GM12891 (cell line): ENCODE data around the gene SLC5A5.

Source experiments
- PAX5 ChIP-seq: IDR thresholded peaks from 2 replicates; pipeline ENCODE4 v1.6.1; 2011; ENCODE audit warnings: low read length, moderate library complexity, mild to moderate bottlenecking; ENCODE audit not compliant: insufficient read depth, severe bottlenecking
- POLR2A ChIP-seq: IDR thresholded peaks from 2 replicates; pipeline ENCODE4 v1.6.1; 2011; ENCODE audit warnings: low read depth, low read length, control low read depth
- POLR2AphosphoS5 ChIP-seq: IDR thresholded peaks from 2 replicates; pipeline ENCODE4 v1.6.1; 2011; ENCODE audit warnings: low read depth, low read length, control low read depth
- POU2F2 ChIP-seq: IDR thresholded peaks from 2 replicates; pipeline ENCODE4 v1.6.1; 2011; ENCODE audit warnings: low read depth, mild to moderate bottlenecking, control low read depth, low read length, moderate library complexity
- SPI1 ChIP-seq: IDR thresholded peaks from 2 replicates; pipeline ENCODE4 v1.6.1; 2011; ENCODE audit warnings: low read depth, low read length, control low read depth
- TAF1 ChIP-seq: IDR thresholded peaks from 2 replicates; pipeline ENCODE4 v1.6.1; 2011; ENCODE audit warnings: low read depth, low read length, control low read depth

DNA sequence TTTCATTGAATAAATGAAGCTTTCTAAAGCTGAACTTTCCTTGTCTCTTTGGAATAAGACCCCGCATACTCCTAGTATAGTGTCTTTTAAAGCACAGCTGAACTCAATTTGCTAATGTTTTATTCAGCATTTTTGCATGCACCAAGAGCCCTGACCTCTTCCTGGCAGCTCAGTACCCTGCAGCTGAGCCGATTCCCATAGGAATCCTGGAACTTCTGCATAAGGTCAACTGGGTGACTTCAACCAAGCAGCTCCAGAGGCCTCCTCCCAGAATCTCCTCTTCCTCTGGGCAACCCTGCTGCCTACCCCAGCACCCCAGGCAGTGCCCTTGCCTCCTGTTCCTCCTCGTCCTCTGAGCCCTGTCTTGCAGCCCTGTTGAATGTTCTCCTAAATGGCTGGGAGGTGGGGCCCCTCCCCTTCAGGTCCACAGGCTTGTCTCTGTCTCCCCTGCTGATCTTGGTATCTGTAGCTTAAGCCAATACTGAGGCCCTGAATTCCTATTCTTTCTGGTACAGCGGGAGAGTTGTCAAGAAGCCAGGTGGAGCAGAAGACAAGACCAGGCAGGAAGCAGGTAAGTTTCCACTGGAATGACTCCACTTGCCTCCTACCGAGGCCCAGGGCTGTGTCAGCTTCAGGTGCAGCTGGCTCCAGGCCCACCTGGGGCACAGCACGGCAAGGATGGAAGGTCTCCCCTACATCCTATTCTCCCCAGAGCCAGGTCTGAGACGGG lies 37.4 kb downstream of the SLC5A5 start:
- TF ChIP-seq TAF1 (no peak), POLR2AphosphoS5 (no peak), POLR2A (no peak), SPI1 (no peak), POU2F2 (no peak), PAX5 (no peak)
